Measurements from ENCODE around the gene MTMR3. TPM values are rescaled to one million over a fixed set of nuclear protein-coding genes. Genes with fewer than 3 reads are reported as not detected.
A peak's percentile ranks its signal among the peaks of the same experiment; 100 is the strongest.
"Not testable (repeated sequence)": the region's sequence is repeated elsewhere in the genome, so short reads cannot be mapped to it uniquely, and the experiment has no call there.

MTMR3 gene
- total and polyA plus RNA-seq, 3 experiments from 2014 or later: 19.7 to 22.5 (median 20.6) TPM

GRCh38 chr22:30057375-30057774 lies 174.4 kb downstream of the MTMR3 start:
- POLR2A ChIA-PET: no interaction called here
- H3K4me3 Mint-ChIP-seq: no peak overlapping the region
- CTCF ChIA-PET: no interaction called here
- Histone ChIP-seq H3K9me3 (ENCODE audit: low read length) (no peaks in the 10 kb centered on the region), H3K27ac (ENCODE audit: low read depth, low read length) (no peak overlapping the region), H3K4me1 (ENCODE audit: insufficient read depth, low read length) (no peaks in the 10 kb centered on the region), H3K27me3 (ENCODE audit: insufficient read depth, low read length, poor library complexity, severe bottlenecking) (no peaks in the 10 kb centered on the region), H3K36me3 (ENCODE audit: insufficient read depth, low read length) (no peaks in the 10 kb centered on the region), H3K4me3 (ENCODE audit: low read length) (no peak overlapping the region)
- DNase-seq: no peak
- H3K4me1 Mint-ChIP-seq: no peaks in the 10 kb centered on the region
- peaks cover 3 to 26% of the 10 kb centered on the region in 2 donors for H3K27me3 Mint-ChIP-seq
- H3K27ac Mint-ChIP-seq: no peak overlapping the region
- H3K9me3 Mint-ChIP-seq: peaks cover 7 to 27% (median 21%) of the 10 kb centered on the region in 5 donors
- peaks cover 2 to 26% (median 2%) of the 10 kb centered on the region in 3 donors for H3K36me3 Mint-ChIP-seq

- peaks cover 2 to 28% (median 2%) of the 10 kb centered on the region in 3 donors for H3K36me3 Mint-ChIP-seq
- H3K9me3 ChIP-seq (ENCODE audit: low read length); H3K27ac ChIP-seq (ENCODE audit: low read depth, low read length); H3K4me1 Mint-ChIP-seq; DNase-seq; H3K4me3 Mint-ChIP-seq; H3K4me1 ChIP-seq (ENCODE audit: insufficient read depth, low read length); H3K27me3 ChIP-seq (ENCODE audit: insufficient read depth, low read length, poor library complexity, severe bottlenecking); POLR2A ChIA-PET; CTCF ChIA-PET; H3K4me3 ChIP-seq (ENCODE audit: low read length); H3K36me3 ChIP-seq (ENCODE audit: insufficient read depth, low read length): not testable (repeated sequence)
- peaks cover 7 to 35% of the 10 kb centered on the region in 2 donors for H3K27me3 Mint-ChIP-seq
- peaks cover 16 to 46% (median 36%) of the 10 kb centered on the region in 5 donors for H3K9me3 Mint-ChIP-seq
- peak overlapping the region in 1 of 8 donors; percentile 22 for H3K27ac Mint-ChIP-seq
These were observed 176.5 kb downstream of the MTMR3 start for GRCh38 chr22:30059346-30060020.

DNA sequence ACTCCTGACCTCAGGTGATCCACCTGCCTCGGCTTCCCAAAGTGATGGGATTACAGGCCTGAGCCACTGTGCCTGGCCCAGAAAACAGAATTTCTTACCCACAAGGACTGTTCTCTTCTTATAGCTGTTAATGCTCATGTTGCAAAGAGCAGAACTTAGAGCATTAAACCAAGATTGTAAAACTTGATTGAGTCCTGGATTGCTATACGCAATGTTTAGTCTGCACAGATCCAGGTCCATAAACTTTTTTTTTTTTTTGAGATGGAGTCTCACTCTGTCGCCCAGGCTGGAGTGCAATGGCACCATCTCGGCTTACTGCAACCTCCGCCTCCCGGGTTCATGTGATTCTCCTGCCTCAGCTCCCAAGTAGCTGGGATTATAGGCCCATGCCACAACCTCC lies 178.1 kb downstream of the MTMR3 start:
- peaks cover 1 to 35% (median 2%) of the 10 kb centered on the region in 3 donors for H3K36me3 Mint-ChIP-seq
- H3K27me3 ChIP-seq (ENCODE audit: insufficient read depth, low read length, poor library complexity, severe bottlenecking); H3K4me1 ChIP-seq (ENCODE audit: insufficient read depth, low read length); CTCF ChIA-PET; H3K9me3 ChIP-seq (ENCODE audit: low read length); H3K36me3 ChIP-seq (ENCODE audit: insufficient read depth, low read length); H3K4me3 ChIP-seq (ENCODE audit: low read length); DNase-seq; H3K4me3 Mint-ChIP-seq; H3K4me1 Mint-ChIP-seq; H3K27ac ChIP-seq (ENCODE audit: low read depth, low read length); H3K27ac Mint-ChIP-seq: not testable (repeated sequence)
- peaks cover 7 to 39% of the 10 kb centered on the region in 2 donors for H3K27me3 Mint-ChIP-seq
- peaks cover 22 to 53% (median 44%) of the 10 kb centered on the region in 5 donors for H3K9me3 Mint-ChIP-seq
- POLR2A ChIA-PET: interaction anchor here (0.7 kb wide), 1 partner anchor 492 kb away, joined by 5 read pairs; no protein-coding TSS in a partner anchor

DNA sequence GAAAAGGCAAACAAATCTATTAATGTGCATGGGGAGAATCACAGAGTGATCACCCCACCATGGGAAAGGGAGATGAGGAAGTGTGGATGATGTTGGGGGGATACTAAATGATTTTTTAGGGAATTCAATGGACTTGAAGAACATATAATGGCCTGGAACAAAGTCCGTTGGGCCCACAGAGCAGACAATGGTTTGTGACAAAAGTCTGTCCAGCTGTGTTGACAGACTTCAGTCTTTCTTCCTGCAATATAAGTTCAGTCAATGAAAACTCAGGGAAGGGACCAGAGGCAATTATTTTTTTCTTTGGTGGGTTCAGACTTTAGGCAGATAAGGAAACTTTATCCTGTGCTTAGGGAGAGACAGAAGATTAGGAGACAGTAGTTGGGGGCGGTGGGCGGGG lies 179.3 kb downstream of the MTMR3 start:
- POLR2A ChIA-PET: no interaction called here
- H3K9me3 Mint-ChIP-seq: peaks cover 21 to 43% (median 40%) of the 10 kb centered on the region in 5 donors

GRCh38 chr22:30062950-30063349 lies 180.0 kb downstream of the MTMR3 start:
- no peak overlapping the region for H3K4me3 Mint-ChIP-seq
- ChIA-PET POLR2A (no interaction called here), CTCF (no interaction called here)
- Histone ChIP-seq H3K4me1 (ENCODE audit: insufficient read depth, low read length) (no peaks in the 10 kb centered on the region), H3K4me3 (ENCODE audit: low read length) (no peak overlapping the region), H3K27ac (ENCODE audit: low read depth, low read length) (no peak overlapping the region), H3K9me3 (ENCODE audit: low read length) (peaks cover 5% of the 10 kb centered on the region), H3K36me3 (ENCODE audit: insufficient read depth, low read length) (no peaks in the 10 kb centered on the region), H3K27me3 (ENCODE audit: insufficient read depth, low read length, poor library complexity, severe bottlenecking) (no peaks in the 10 kb centered on the region)
- H3K27me3 Mint-ChIP-seq: peaks cover 4 to 36% of the 10 kb centered on the region in 2 donors
- peaks cover 0 to 20% (median 0%) of the 10 kb centered on the region in 3 donors for H3K36me3 Mint-ChIP-seq
- H3K4me1 Mint-ChIP-seq: no peaks in the 10 kb centered on the region
- no peak overlapping the region for H3K27ac Mint-ChIP-seq
- peaks cover 18 to 39% (median 37%) of the 10 kb centered on the region in 5 donors for H3K9me3 Mint-ChIP-seq
- DNase-seq: no peak

More for the DNA sequence above, 179.3 kb downstream of the MTMR3 start:
- no peaks in the 10 kb centered on the region for H3K36me3 ChIP-seq (ENCODE audit: insufficient read depth, low read length)
- peaks cover 0 to 23% (median 2%) of the 10 kb centered on the region in 3 donors for H3K36me3 Mint-ChIP-seq
- H3K27ac ChIP-seq (ENCODE audit: low read depth, low read length): no peak overlapping the region
- H3K4me3 ChIP-seq (ENCODE audit: low read length): no peak overlapping the region
- CTCF ChIA-PET: no interaction called here
- H3K4me1 Mint-ChIP-seq: no peaks in the 10 kb centered on the region
- H3K4me1 ChIP-seq (ENCODE audit: insufficient read depth, low read length): no peaks in the 10 kb centered on the region
- no peaks in the 10 kb centered on the region for H3K27me3 ChIP-seq (ENCODE audit: insufficient read depth, low read length, poor library complexity, severe bottlenecking)
- H3K4me3 Mint-ChIP-seq: no peak overlapping the region
- no peak overlapping the region for H3K27ac Mint-ChIP-seq
- H3K9me3 ChIP-seq (ENCODE audit: low read length): peaks cover 5% of the 10 kb centered on the region
- DNase-seq: no peak
- H3K27me3 Mint-ChIP-seq: peaks cover 4 to 36% of the 10 kb centered on the region in 2 donors

DNA sequence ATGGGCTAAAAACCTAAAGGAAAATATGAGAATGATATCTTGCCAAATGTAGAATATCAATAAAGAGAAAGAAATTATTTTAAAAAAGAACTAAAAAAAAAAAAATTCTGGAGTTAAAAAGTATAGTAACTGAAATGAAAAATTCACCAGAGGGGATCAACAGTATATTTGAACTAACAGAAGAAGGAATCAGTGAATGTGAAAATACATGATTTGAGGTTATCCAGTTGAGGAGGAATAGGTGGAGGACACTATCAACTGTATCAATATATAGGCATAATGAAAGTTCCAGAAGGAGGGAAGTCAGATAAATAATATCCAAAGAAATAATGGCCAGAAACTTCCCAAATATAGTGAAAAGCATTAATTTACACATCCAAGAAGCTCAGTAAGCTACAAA lies 181.2 kb downstream of the MTMR3 start:
- Mint-ChIP-seq H3K4me3 (no peak overlapping the region), H3K4me1 (no peaks in the 10 kb centered on the region), H3K27ac (no peak overlapping the region), H3K9me3 (peaks cover 14 to 34% (median 29%) of the 10 kb centered on the region in 5 donors), H3K27me3 (peaks cover 4 to 28% of the 10 kb centered on the region in 2 donors), H3K36me3 (peaks cover 0 to 20% (median 0%) of the 10 kb centered on the region in 3 donors)
- peaks cover 5% of the 10 kb centered on the region for H3K9me3 ChIP-seq (ENCODE audit: low read length)
- CTCF ChIA-PET: no interaction called here
- DNase-seq: no peak
- H3K4me1 ChIP-seq (ENCODE audit: insufficient read depth, low read length): no peaks in the 10 kb centered on the region
- H3K4me3 ChIP-seq (ENCODE audit: low read length): no peak overlapping the region
- no peak overlapping the region for H3K27ac ChIP-seq (ENCODE audit: low read depth, low read length)
- POLR2A ChIA-PET: no interaction called here
- no peaks in the 10 kb centered on the region for H3K36me3 ChIP-seq (ENCODE audit: insufficient read depth, low read length)
- H3K27me3 ChIP-seq (ENCODE audit: insufficient read depth, low read length, poor library complexity, severe bottlenecking): no peaks in the 10 kb centered on the region

- CTCF ChIA-PET: no interaction called here
- H3K36me3 Mint-ChIP-seq: peaks cover 0 to 1% (median 0%) of the 10 kb centered on the region in 3 donors
These were observed 190.8 kb downstream of the MTMR3 start for GRCh38 chr22:30073743-30074142.

GRCh38 chr22:30074147-30074546 lies 191.2 kb downstream of the MTMR3 start:
- Histone ChIP-seq H3K36me3 (ENCODE audit: insufficient read depth, low read length) (no peaks in the 10 kb centered on the region), H3K9me3 (ENCODE audit: low read length) (no peaks in the 10 kb centered on the region), H3K27me3 (ENCODE audit: insufficient read depth, low read length, poor library complexity, severe bottlenecking) (no peaks in the 10 kb centered on the region), H3K27ac (ENCODE audit: low read depth, low read length) (no peak overlapping the region), H3K4me3 (ENCODE audit: low read length) (no peak overlapping the region), H3K4me1 (ENCODE audit: insufficient read depth, low read length) (peaks cover 7% of the 10 kb centered on the region)
- Mint-ChIP-seq H3K27me3 (peaks cover 6 to 10% of the 10 kb centered on the region in 2 donors), H3K9me3 (no peaks in the 10 kb centered on the region), H3K27ac (no peak overlapping the region), H3K36me3 (peaks cover 0 to 1% (median 0%) of the 10 kb centered on the region in 3 donors), H3K4me1 (peaks cover 9 to 13% (median 12%) of the 10 kb centered on the region in 3 donors), H3K4me3 (no peak overlapping the region)
- DNase-seq: no peak
- ChIA-PET CTCF (no interaction called here), POLR2A (no interaction called here)

More at GRCh38 chr22:30073743-30074142, 190.8 kb downstream of the MTMR3 start:
- H3K4me1 Mint-ChIP-seq: peaks cover 4 to 9% (median 8%) of the 10 kb centered on the region in 3 donors
- DNase-seq: no peak
- no peaks in the 10 kb centered on the region for H3K27me3 ChIP-seq (ENCODE audit: insufficient read depth, low read length, poor library complexity, severe bottlenecking)
- no peak overlapping the region for H3K4me3 Mint-ChIP-seq
- H3K27ac ChIP-seq (ENCODE audit: low read depth, low read length): no peak overlapping the region
- H3K36me3 ChIP-seq (ENCODE audit: insufficient read depth, low read length): no peaks in the 10 kb centered on the region
- POLR2A ChIA-PET: no interaction called here
- H3K9me3 ChIP-seq (ENCODE audit: low read length): no peaks in the 10 kb centered on the region
- H3K4me3 ChIP-seq (ENCODE audit: low read length): no peak overlapping the region
- H3K9me3 Mint-ChIP-seq: no peaks in the 10 kb centered on the region
- peaks cover 3% of the 10 kb centered on the region for H3K4me1 ChIP-seq (ENCODE audit: insufficient read depth, low read length)
- H3K27me3 Mint-ChIP-seq: peaks cover 6 to 10% of the 10 kb centered on the region in 2 donors
- H3K27ac Mint-ChIP-seq: no peak overlapping the region

Measured in CD8-positive, alpha-beta memory T cell (primary cell).